ENCODE results near the gene SLC6A19. TPM values are rescaled to one million over a fixed set of nuclear protein-coding genes. Genes with fewer than 3 reads are reported as not detected.

Gene SLC6A19
- total and polyA plus RNA-seq, 4 donors: 0.17 to 4.9 (median 0.91) TPM

- DNase-seq (ENCODE audit: low spot score): no peak
- no peak for TF ChIP-seq YY1 (IDR thresholded peaks at IDR 0.05)
- no peak for TF ChIP-seq JUND (IDR thresholded peaks at IDR 0.05)
- no peak for TF ChIP-seq GABPA (IDR thresholded peaks at IDR 0.05 in 1 of 2, conservative IDR thresholded peaks at IDR 0.05 in 1 of 2)
- TF ChIP-seq EGR1 (IDR thresholded peaks at IDR 0.05; ENCODE audit: low read depth in 2 of 2): no peak
- TF ChIP-seq RXRA (IDR thresholded peaks at IDR 0.05): no peak
- no peak for TF ChIP-seq FOXA2 (IDR thresholded peaks at IDR 0.05)
- no peak for TF ChIP-seq TAF1 (conservative IDR thresholded peaks at IDR 0.05)
- no peak for TF ChIP-seq ATF3 (IDR thresholded peaks at IDR 0.05)
- Histone ChIP-seq H3K27ac (ENCODE audit: low read depth in 1 of 2, low read length in 2 of 2) (no peak overlapping the region), H3K36me3 (ENCODE audit: control insufficient read depth in 4 of 4, insufficient read depth in 3 of 4, low read depth in 1 of 4, low read length in 3 of 4) (no peaks in the 10 kb centered on the region), H3K9ac (ENCODE audit: low read depth in 1 of 2, low read length in 2 of 2) (no peak overlapping the region), H3K4me3 (ENCODE audit: low read depth in 1 of 3, low read length in 3 of 3) (no peak overlapping the region), H3K27me3 (ENCODE audit: control insufficient read depth in 4 of 4, insufficient read depth in 4 of 4, low read length in 3 of 4) (no peaks in the 10 kb centered on the region), H3K9me3 (ENCODE audit: control insufficient read depth in 4 of 4, low read length in 3 of 4) (no peaks in the 10 kb centered on the region), H3K4me1 (ENCODE audit: control insufficient read depth in 4 of 4, insufficient read depth in 4 of 4, low read length in 3 of 4) (no peaks in the 10 kb centered on the region)
- 86% methylated on average over 17 of the region's 17 CpGs for WGBS
These were observed 56.0 kb downstream of the SLC6A19 start for GRCh38 chr5:1257363-1257762.

- no peaks in the 10 kb centered on the region for H3K36me3 ChIP-seq (ENCODE audit: control insufficient read depth in 4 of 4, insufficient read depth in 3 of 4, low read depth in 1 of 4, low read length in 3 of 4)
- no peak for DNase-seq (ENCODE audit: low spot score)
- 82% methylated on average over 13 of the region's 13 CpGs for WGBS
These were observed 56.4 kb downstream of the SLC6A19 start for GRCh38 chr5:1257841-1258240.

More at GRCh38 chr5:1257841-1258240, 56.4 kb downstream of the SLC6A19 start:
- peaks cover 0 to 2% (median 0%) of the 10 kb centered on the region in 4 donors for H3K9me3 ChIP-seq (ENCODE audit: control insufficient read depth in 4 of 4, low read length in 3 of 4)
- no peak overlapping the region for H3K4me3 ChIP-seq (ENCODE audit: low read depth in 1 of 3, low read length in 3 of 3)
- no peaks in the 10 kb centered on the region for H3K27me3 ChIP-seq (ENCODE audit: control insufficient read depth in 4 of 4, insufficient read depth in 4 of 4, low read length in 3 of 4)
- H3K9ac ChIP-seq (ENCODE audit: low read depth in 1 of 2, low read length in 2 of 2): no peak overlapping the region
- H3K4me1 ChIP-seq (ENCODE audit: control insufficient read depth in 4 of 4, insufficient read depth in 4 of 4, low read length in 3 of 4): no peaks in the 10 kb centered on the region
- no peak overlapping the region for H3K27ac ChIP-seq (ENCODE audit: low read depth in 1 of 2, low read length in 2 of 2)
- TF ChIP-seq YY1 (IDR thresholded peaks at IDR 0.05) (no peak), RAD21 (IDR thresholded peaks at IDR 0.05) (no peak), NR2F2 (IDR thresholded peaks at IDR 0.05) (no peak), ZBTB33 (IDR thresholded peaks at IDR 0.05) (no peak), MAX (IDR thresholded peaks at IDR 0.05) (no peak), HNF4G (IDR thresholded peaks at IDR 0.05) (no peak), SP1 (IDR thresholded peaks at IDR 0.05) (no peak), FOXA1 (IDR thresholded peaks at IDR 0.05) (no peak), EGR1 (IDR thresholded peaks at IDR 0.05; ENCODE audit: low read depth in 2 of 2) (no peak), RXRA (IDR thresholded peaks at IDR 0.05) (no peak), ATF3 (IDR thresholded peaks at IDR 0.05) (no peak), TAF1 (conservative IDR thresholded peaks at IDR 0.05) (no peak), REST (IDR thresholded peaks at IDR 0.05) (no peak), CTCF (IDR thresholded peaks at IDR 0.05; ENCODE audit: low read depth, low read length, missing input control) (no peak), FOXA2 (IDR thresholded peaks at IDR 0.05) (no peak), JUND (IDR thresholded peaks at IDR 0.05) (no peak), GABPA (IDR thresholded peaks at IDR 0.05 in 1 of 2, conservative IDR thresholded peaks at IDR 0.05 in 1 of 2) (no peak), HNF4A (conservative IDR thresholded peaks at IDR 0.05) (no peak)
